HEK293 (cell line): Measurements from ENCODE around the gene TMEM200A.

ENCODE experiments used
- CTCF ChIA-PET: fragments of 350-600 bp; formaldehyde crosslinking; extraction: SDS; loops from one replicate; lab custom pipeline; 2021; ENCODE audit warnings: antibody characterized with exemption; lab: Yijun Ruan, JAX
- POLR2A ChIA-PET: fragments of 300-600 bp; formaldehyde crosslinking; extraction: SDS; loops from one replicate; lab custom pipeline; 2020; ENCODE audit warnings: antibody characterized with exemption, inconsistent platforms; lab: Yijun Ruan, JAX
- H3K27ac ChIP-seq: fragments of 200-500 bp; sonication (Bioruptor generic); 2 replicates; pipeline ENCODE4 v1.5.1; 2014; ENCODE audit warnings: low read depth, low read length, control low read depth, inconsistent platforms; ENCODE audit errors: extremely low read depth
- H3K36me3 ChIP-seq, 2 experiments: fragments of 200-500 bp in 1 of 2; sonication (Bioruptor generic) in 1 of 2; 1 replicate in 1 of 2; 2 replicates in 1 of 2; pipeline ENCODE4 v1.5.1; 2014 to 2017; ENCODE audit warnings: inconsistent platforms in 2 of 2, low read length in 2 of 2; ENCODE audit not compliant: control insufficient read depth in 2 of 2, insufficient read depth in 1 of 2
- H3K4me1 ChIP-seq: fragments of 200-500 bp; sonication (Bioruptor generic); 2 replicates; pipeline ENCODE4 v1.5.1; 2014; ENCODE audit warnings: mild to moderate bottlenecking, low read length, inconsistent platforms; ENCODE audit not compliant: control insufficient read depth, insufficient read depth
- H3K4me3 ChIP-seq: 2 replicates; pipeline ENCODE4 v1.5.1; 2011; ENCODE audit warnings: low read depth, mild to moderate bottlenecking, control low read depth, low read length, moderate library complexity
- H3K9me3 ChIP-seq: fragments of 200-500 bp; sonication (Bioruptor generic); 2 replicates; pipeline ENCODE4 v1.5.1; 2014; ENCODE audit warnings: low read depth, low read length, inconsistent platforms; ENCODE audit not compliant: control insufficient read depth, insufficient read depth
- ATF2 ChIP-seq: fragments of 450-650 bp; formaldehyde crosslinking; IDR thresholded peaks from 2 replicates; pipeline ENCODE4 v1.5.1; 2016; ENCODE audit warnings: missing biosample characterization, missing genetic modification characterization, low read depth
- KLF16 ChIP-seq: fragments of 450-650 bp; formaldehyde crosslinking; IDR thresholded peaks from 2 replicates; pipeline ENCODE4 v1.5.1; 2017; ENCODE audit warnings: missing biosample characterization, missing genetic modification characterization
- KLF17 ChIP-seq: fragments of 450-650 bp; formaldehyde crosslinking; IDR thresholded peaks from 2 replicates; pipeline ENCODE4 v1.5.1; 2016; ENCODE audit warnings: missing biosample characterization, missing genetic modification characterization
- KLF9 ChIP-seq: fragments of 450-650 bp; formaldehyde crosslinking; IDR thresholded peaks from 2 replicates; pipeline ENCODE4 v1.5.1; 2016; ENCODE audit warnings: missing biosample characterization, missing genetic modification characterization, low read depth
- MYNN ChIP-seq: fragments of 450-650 bp; formaldehyde crosslinking; IDR thresholded peaks from 2 replicates; pipeline ENCODE4 v1.5.1; 2016; ENCODE audit warnings: missing biosample characterization, missing genetic modification characterization, borderline replicate concordance
- OSR2 ChIP-seq: fragments of 450-650 bp; formaldehyde crosslinking; IDR thresholded peaks from 2 replicates; pipeline ENCODE4 v1.5.1; 2016; ENCODE audit warnings: missing biosample characterization, missing genetic modification characterization
- RBAK ChIP-seq: fragments of 450-650 bp; formaldehyde crosslinking; IDR thresholded peaks from 2 replicates; pipeline ENCODE4 v1.5.1; 2016; ENCODE audit warnings: missing biosample characterization, missing genetic modification characterization
- ZBTB17 ChIP-seq: fragments of 450-650 bp; formaldehyde crosslinking; IDR thresholded peaks from 2 replicates; pipeline ENCODE4 v1.5.1; 2016; ENCODE audit warnings: missing biosample characterization, missing genetic modification characterization
- ZBTB20 ChIP-seq: fragments of 450-650 bp; formaldehyde crosslinking; IDR thresholded peaks from 2 replicates; pipeline ENCODE4 v1.5.1; 2016; ENCODE audit warnings: missing biosample characterization, missing genetic modification characterization
- ZBTB48 ChIP-seq: fragments of 450-650 bp; formaldehyde crosslinking; IDR thresholded peaks from 2 replicates; pipeline ENCODE4 v1.5.1; 2016; ENCODE audit warnings: missing biosample characterization, missing genetic modification characterization
- ZFP69B ChIP-seq: fragments of 450-650 bp; formaldehyde crosslinking; IDR thresholded peaks from 2 replicates; pipeline ENCODE4 v1.5.1; 2016; ENCODE audit warnings: missing biosample characterization, missing genetic modification characterization
- ZIC2 ChIP-seq: fragments of 450-650 bp; formaldehyde crosslinking; IDR thresholded peaks from 2 replicates; pipeline ENCODE4 v1.5.1; 2016; ENCODE audit warnings: missing biosample characterization, missing genetic modification characterization
- ZNF529 ChIP-seq: fragments of 450-650 bp; formaldehyde crosslinking; IDR thresholded peaks from 2 replicates; pipeline ENCODE4 v1.5.1; 2017; ENCODE audit warnings: missing genetic modification characterization, missing biosample characterization; ENCODE audit not compliant: insufficient replicate concordance
- ZNF654 ChIP-seq: fragments of 450-650 bp; formaldehyde crosslinking; IDR thresholded peaks from 2 replicates; pipeline ENCODE4 v1.5.1; 2016; ENCODE audit warnings: low read depth, missing biosample characterization, missing genetic modification characterization
- ZNF658 ChIP-seq: fragments of 450-650 bp; formaldehyde crosslinking; IDR thresholded peaks from 2 replicates; pipeline ENCODE4; 2016; ENCODE audit warnings: missing biosample characterization, missing genetic modification characterization
- ZSCAN4 ChIP-seq: fragments of 450-650 bp; formaldehyde crosslinking; IDR thresholded peaks from 2 replicates; pipeline ENCODE4 v1.5.1; 2017; ENCODE audit warnings: missing biosample characterization, missing genetic modification characterization
- TF ChIP-seq, protein P1 (sequence below): fragments of 450-650 bp; formaldehyde crosslinking; IDR thresholded peaks from 2 replicates; pipeline ENCODE4 v1.5.1; 2017; ENCODE audit warnings: missing biosample characterization, missing genetic modification characterization
- TF ChIP-seq, protein P2 (sequence below): fragments of 450-650 bp; formaldehyde crosslinking; IDR thresholded peaks from 2 replicates; pipeline ENCODE4 v1.5.1; 2017; ENCODE audit warnings: missing biosample characterization, missing genetic modification characterization
- TF ChIP-seq, protein P3 (sequence below): fragments of 450-650 bp; formaldehyde crosslinking; IDR thresholded peaks from 2 replicates; pipeline ENCODE4 v1.5.1; 2017; ENCODE audit warnings: missing biosample characterization, mild to moderate bottlenecking, missing genetic modification characterization, moderate library complexity

The TMEM200A gene

DNA sequence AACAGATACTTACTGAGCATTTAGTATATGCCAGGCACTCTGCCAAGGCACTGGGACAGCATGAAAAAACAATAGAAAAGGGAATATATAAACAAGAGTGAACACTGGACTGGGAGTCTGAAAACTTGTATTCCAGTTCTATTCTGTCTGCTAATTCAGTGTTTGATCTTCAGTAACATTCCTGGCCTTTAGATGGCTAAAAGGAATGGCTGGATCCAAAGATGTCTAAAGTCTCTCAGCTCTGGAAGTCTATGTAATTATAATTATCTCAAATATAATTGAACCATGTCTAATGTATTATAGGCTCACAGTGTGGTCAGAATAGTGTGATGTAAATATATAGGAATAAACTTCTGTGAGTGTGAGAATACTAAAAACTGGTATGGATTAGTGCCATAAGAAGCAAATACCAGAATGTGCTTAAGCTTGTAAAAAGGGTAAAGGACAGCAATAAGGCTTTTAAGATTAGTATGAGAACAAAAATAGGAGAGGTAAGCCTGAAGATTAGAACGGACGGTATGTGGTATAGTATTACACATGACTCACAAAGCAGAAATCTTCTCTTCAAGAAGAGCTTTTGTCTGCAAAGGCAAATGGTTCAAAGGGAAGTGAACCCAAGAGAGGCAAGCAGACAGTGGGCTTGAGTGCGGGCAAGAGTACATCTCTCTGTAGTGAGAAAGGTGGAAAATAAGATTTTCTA, 68.5 kb downstream of the TMEM200A start (continued):
- no peak for TF ChIP-seq MYNN
- TF ChIP-seq ZNF529 (tag by site-specific recombination) = no peak
- no peak for TF ChIP-seq ZFP69B (tag by site-specific recombination)

- H3K9me3 ChIP-seq = no peaks in the 10 kb centered on the region
- no peak overlapping the region for H3K27ac ChIP-seq
- no peaks in the 10 kb centered on the region; the same call in 1 of the 2 replicates for H3K4me1 ChIP-seq
- CTCF ChIA-PET = interaction anchor here (0.8 kb wide), 1 partner anchor 276 kb away, joined by 3 read pairs; no protein-coding TSS in a partner anchor
- POLR2A ChIA-PET = no interaction called here
- no peak overlapping the region for H3K4me3 ChIP-seq
- TF ChIP-seq ATF2 (tag by site-specific recombination) (peak; percentile 53; the same call in 1 of the 2 replicates), KLF17 (tag by site-specific recombination) (no peak)
- no peaks in the 10 kb centered on the region for H3K36me3 ChIP-seq
Measured at GRCh38 chr6:130435181-130435580, 69.4 kb downstream of the TMEM200A start.

- no peaks in the 10 kb centered on the region for H3K9me3 ChIP-seq
- no peak for TF ChIP-seq ZIC2 (tag by site-specific recombination)
- no peaks in the 10 kb centered on the region; the same call in 1 of the 2 replicates for H3K4me1 ChIP-seq
- H3K36me3 ChIP-seq = no peaks in the 10 kb centered on the region
- ChIA-PET CTCF (interaction anchor here (0.6 kb wide), 1 partner anchor 144 kb away, joined by 3 read pairs; no protein-coding TSS in a partner anchor), POLR2A (no interaction called here)
- no peak overlapping the region for H3K4me3 ChIP-seq
- H3K27ac ChIP-seq = no peak overlapping the region
Measured at GRCh38 chr6:130437961-130438360, 72.1 kb downstream of the TMEM200A start.

DNA sequence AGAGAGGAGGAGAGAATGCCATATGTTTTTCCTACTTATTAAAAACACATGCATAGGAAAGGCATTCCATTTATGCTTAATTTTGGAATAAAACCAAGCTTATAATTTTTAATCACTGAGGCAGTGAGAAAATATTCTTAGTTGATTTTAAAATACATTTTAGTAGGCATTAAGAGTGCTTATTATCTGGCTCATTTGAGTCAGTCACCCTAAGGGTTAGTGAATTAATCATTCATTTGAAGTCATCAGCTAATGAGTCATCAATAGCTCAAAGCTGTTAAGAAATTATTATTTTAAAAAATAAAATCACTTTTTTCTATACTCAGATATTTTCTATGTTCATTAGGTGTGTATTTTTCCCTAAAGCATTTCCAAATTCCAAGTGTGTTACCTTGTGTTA, 81.6 kb downstream of the TMEM200A start:
- H3K4me3 ChIP-seq = no peak overlapping the region
- no peak overlapping the region for H3K27ac ChIP-seq
- H3K36me3 ChIP-seq = no peaks in the 10 kb centered on the region
- no peaks in the 10 kb centered on the region for H3K4me1 ChIP-seq
- ChIA-PET CTCF (no interaction called here), POLR2A (no interaction called here)
- H3K9me3 ChIP-seq = no peaks in the 10 kb centered on the region
- TF ChIP-seq, protein P1, sequence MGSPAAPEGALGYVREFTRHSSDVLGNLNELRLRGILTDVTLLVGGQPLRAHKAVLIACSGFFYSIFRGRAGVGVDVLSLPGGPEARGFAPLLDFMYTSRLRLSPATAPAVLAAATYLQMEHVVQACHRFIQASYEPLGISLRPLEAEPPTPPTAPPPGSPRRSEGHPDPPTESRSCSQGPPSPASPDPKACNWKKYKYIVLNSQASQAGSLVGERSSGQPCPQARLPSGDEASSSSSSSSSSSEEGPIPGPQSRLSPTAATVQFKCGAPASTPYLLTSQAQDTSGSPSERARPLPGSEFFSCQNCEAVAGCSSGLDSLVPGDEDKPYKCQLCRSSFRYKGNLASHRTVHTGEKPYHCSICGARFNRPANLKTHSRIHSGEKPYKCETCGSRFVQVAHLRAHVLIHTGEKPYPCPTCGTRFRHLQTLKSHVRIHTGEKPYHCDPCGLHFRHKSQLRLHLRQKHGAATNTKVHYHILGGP = no peak
- TF ChIP-seq ZNF654 (tag by site-specific recombination) (no peak), ZBTB17 (tag by site-specific recombination) (no peak), ZSCAN4 (no peak), KLF9 (tag by site-specific recombination) (no peak), OSR2 (no peak), KLF16 (no peak), ZNF658 (no peak), RBAK (tag by site-specific recombination) (no peak), ZBTB48 (no peak), ZBTB20 (no peak)
- TF ChIP-seq, protein P2, sequence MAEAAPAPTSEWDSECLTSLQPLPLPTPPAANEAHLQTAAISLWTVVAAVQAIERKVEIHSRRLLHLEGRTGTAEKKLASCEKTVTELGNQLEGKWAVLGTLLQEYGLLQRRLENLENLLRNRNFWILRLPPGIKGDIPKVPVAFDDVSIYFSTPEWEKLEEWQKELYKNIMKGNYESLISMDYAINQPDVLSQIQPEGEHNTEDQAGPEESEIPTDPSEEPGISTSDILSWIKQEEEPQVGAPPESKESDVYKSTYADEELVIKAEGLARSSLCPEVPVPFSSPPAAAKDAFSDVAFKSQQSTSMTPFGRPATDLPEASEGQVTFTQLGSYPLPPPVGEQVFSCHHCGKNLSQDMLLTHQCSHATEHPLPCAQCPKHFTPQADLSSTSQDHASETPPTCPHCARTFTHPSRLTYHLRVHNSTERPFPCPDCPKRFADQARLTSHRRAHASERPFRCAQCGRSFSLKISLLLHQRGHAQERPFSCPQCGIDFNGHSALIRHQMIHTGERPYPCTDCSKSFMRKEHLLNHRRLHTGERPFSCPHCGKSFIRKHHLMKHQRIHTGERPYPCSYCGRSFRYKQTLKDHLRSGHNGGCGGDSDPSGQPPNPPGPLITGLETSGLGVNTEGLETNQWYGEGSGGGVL (tag by site-specific recombination) = no peak
- TF ChIP-seq, protein P3, sequence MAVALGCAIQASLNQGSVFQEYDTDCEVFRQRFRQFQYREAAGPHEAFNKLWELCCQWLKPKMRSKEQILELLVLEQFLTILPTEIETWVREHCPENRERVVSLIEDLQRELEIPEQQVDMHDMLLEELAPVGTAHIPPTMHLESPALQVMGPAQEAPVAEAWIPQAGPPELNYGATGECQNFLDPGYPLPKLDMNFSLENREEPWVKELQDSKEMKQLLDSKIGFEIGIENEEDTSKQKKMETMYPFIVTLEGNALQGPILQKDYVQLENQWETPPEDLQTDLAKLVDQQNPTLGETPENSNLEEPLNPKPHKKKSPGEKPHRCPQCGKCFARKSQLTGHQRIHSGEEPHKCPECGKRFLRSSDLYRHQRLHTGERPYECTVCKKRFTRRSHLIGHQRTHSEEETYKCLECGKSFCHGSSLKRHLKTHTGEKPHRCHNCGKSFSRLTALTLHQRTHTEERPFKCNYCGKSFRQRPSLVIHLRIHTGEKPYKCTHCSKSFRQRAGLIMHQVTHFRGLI (tag by site-specific recombination) = no peak
